Kidney epithelial cell (primary cell): ENCODE measurements around the gene ANKS1B. TPM values are rescaled to one million over a fixed set of nuclear protein-coding genes. Genes with fewer than 3 reads are reported as not detected.

Experiments used
- DNase-seq: peaks from one replicate; pipeline ENCODE4 v3.0.0-alpha.2; 2010; ENCODE audit warnings: low read depth
- H3K27me3 ChIP-seq: 2 replicates; pipeline ENCODE4 v1.6.0; 2011; ENCODE audit warnings: low read length; ENCODE audit not compliant: control insufficient read depth, insufficient read depth
- H3K36me3 ChIP-seq: 2 replicates; pipeline ENCODE4 v1.5.1; 2011; ENCODE audit warnings: low read length; ENCODE audit not compliant: control insufficient read depth, insufficient read depth
- H3K4me3 ChIP-seq: 2 replicates; pipeline ENCODE4 v1.5.1; 2011; ENCODE audit warnings: low read depth, mild to moderate bottlenecking, control low read depth, low read length
- total RNA-seq: library from RNA; depleted of rRNA; stranded (reverse); fragments of >200 nt; gene quantifications from 2 replicates; pipeline ENCODE4 v1.2.3, GENCODE V29; 2015
- TF ChIP-seq, protein P1 (sequence below): IDR thresholded peaks from 2 replicates; pipeline ENCODE4 v1.5.1; 2011; ENCODE audit warnings: mild to moderate bottlenecking, moderate library complexity, low read length, control low read depth, inconsistent platforms; ENCODE audit not compliant: insufficient read depth, poor library complexity, severe bottlenecking

ANKS1B gene
- total RNA-seq, 1 donor from 2014 or later, result 0.13 TPM

DNA sequence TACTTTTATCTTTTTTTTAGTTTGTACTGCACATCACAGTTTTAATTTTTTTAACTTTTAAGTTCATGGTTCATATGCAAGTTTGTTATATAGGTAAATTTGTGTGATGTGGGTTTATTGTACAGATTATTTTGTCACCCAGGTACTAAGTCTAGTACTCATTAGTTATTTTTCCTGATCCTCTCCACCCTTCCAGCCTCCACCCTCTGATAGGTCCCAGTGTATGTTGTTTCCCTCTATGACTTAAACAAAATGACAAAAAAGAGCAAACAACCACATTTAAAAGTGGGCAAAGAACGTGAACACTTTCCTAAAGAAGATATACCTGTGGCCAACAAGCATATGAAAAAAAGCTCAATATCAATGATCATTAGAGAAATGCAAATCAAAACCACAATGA lies 273.5 kb downstream of the ANKS1B start:
- Histone ChIP-seq H3K36me3 (no peaks in the 10 kb centered on the region), H3K4me3 (no peak overlapping the region), H3K27me3 (no peaks in the 10 kb centered on the region)
- TF ChIP-seq, protein P1, sequence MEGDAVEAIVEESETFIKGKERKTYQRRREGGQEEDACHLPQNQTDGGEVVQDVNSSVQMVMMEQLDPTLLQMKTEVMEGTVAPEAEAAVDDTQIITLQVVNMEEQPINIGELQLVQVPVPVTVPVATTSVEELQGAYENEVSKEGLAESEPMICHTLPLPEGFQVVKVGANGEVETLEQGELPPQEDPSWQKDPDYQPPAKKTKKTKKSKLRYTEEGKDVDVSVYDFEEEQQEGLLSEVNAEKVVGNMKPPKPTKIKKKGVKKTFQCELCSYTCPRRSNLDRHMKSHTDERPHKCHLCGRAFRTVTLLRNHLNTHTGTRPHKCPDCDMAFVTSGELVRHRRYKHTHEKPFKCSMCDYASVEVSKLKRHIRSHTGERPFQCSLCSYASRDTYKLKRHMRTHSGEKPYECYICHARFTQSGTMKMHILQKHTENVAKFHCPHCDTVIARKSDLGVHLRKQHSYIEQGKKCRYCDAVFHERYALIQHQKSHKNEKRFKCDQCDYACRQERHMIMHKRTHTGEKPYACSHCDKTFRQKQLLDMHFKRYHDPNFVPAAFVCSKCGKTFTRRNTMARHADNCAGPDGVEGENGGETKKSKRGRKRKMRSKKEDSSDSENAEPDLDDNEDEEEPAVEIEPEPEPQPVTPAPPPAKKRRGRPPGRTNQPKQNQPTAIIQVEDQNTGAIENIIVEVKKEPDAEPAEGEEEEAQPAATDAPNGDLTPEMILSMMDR, result no peak
- no peak for DNase-seq

DNA sequence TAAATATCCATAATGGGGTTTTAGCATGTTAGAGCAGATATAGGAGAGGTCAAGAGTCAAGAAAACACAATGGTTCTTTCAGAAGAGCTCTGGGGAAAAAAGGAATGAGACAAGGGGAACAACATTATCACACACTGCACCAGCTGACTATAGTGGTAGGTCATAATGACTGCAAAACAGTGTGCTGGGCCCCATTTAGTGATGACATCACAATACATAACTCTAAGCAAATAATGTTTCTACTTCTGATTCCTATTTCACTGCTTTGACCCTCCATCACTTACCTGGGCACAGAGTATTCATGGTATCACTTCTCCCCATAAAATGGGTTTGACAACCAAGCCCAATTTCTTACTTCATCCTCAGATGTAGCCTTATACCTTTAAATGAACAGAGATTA lies 275.1 kb downstream of the ANKS1B start:
- H3K36me3 ChIP-seq, result no peaks in the 10 kb centered on the region
- no peak for DNase-seq
- no peaks in the 10 kb centered on the region for H3K27me3 ChIP-seq
- TF ChIP-seq, protein P1, result no peak
- H3K4me3 ChIP-seq, result no peak overlapping the region

DNA sequence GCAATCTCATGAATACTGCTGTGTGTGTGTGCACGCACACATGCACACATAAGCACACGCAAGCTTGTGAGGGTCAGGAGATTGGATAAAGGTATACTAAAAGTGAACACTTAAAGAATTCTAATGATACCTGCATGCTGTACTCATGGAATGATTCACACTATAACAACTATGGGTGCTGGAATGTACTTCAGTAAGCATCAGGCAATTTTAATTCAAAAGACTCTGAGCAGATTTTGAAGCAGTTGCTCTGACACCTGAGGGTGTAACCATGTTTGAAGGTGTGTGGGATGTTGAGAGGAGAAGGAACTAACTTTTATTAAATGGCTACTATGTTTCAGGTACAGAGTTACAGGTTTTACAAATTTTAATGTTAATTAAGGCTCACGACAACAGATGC lies 275.6 kb downstream of the ANKS1B start:
- Histone ChIP-seq H3K36me3 (no peaks in the 10 kb centered on the region), H3K4me3 (no peak overlapping the region), H3K27me3 (no peaks in the 10 kb centered on the region)
- DNase-seq, result no peak
- TF ChIP-seq, protein P1, result no peak

DNA sequence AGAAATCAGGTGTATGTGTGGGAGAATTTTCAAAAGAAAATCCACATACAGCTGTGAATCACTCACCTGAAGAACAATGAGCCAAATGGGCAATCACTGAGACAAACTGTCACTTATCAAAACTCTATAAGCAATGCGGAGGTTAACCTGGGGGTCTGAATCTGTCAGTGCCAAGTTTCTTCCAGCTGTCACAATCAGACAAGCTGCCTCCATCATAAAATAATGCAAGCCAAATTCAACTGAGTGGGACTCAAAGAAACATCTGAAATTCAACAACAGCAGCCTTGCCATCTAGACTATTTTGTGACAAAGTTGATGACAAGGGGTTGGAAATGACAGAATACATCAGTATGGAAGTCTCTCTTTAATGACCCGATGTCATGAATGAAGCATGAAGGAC lies 276.9 kb downstream of the ANKS1B start:
- no peaks in the 10 kb centered on the region for H3K36me3 ChIP-seq
- no peaks in the 10 kb centered on the region for H3K27me3 ChIP-seq
- TF ChIP-seq, protein P1, result no peak
- H3K4me3 ChIP-seq, result no peak overlapping the region
- no peak for DNase-seq

DNA sequence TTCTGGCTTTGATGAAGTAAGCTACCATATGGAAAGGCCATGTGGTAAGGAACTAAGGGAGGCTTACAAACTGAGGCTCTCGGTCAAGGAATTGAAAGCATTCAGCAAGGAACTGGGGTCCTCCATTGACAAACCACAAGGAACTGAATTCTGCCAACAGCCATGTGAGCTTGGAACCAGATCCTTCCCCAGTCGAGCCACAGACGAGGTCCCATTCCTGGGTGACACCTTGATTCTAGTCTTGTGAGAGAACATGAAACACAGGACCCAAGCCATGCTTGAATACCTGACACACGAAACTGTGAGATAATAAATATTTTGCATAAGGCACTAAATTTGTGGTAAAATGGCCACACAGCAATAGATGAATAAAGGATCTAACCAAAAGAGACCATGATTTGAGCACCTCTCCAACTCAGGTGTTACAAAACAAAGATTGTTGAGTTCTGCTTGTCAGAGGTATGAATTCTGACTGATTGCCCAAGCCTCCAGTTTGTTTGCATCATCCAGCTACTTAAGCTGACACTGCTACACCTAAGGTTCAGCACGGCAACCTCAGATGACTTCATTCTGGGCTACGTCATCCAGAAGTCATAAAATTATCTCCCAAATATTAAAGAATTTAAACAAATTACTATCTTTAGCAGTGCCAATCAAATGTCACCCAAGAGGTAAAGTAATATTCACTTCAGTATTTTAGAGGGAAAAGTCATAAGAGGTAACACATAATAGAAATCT lies 277.8 kb downstream of the ANKS1B start:
- DNase-seq, result no peak
- Histone ChIP-seq H3K27me3 (no peaks in the 10 kb centered on the region), H3K36me3 (no peaks in the 10 kb centered on the region), H3K4me3 (no peak overlapping the region)
- TF ChIP-seq, protein P1, result no peak

DNA sequence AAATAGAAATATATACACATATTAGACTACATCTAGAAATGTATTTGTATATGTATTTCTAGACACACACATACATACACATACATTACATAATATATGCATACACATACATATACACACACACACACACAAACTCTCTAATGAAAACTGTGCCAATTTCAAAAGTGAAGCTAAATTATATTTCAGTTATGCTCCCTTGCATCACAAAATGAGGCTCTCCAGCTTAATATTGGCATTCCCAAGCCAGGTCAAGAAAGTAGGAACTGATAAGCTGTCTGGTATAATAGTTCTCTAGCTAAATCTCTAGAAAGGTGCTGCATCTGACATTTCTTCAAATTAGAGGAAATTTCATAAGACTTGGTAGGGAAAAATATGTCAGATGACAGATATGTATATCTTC lies 280.3 kb downstream of the ANKS1B start:
- Histone ChIP-seq H3K27me3 (no peaks in the 10 kb centered on the region), H3K36me3 (no peaks in the 10 kb centered on the region), H3K4me3 (no peak overlapping the region)
- TF ChIP-seq, protein P1, result no peak
- DNase-seq, result no peak
